K562 (cell line): ENCODE measurements around the gene PPIL1. TPM values are rescaled to one million over a fixed set of nuclear protein-coding genes. Genes with fewer than 3 reads are reported as not detected.

ENCODE experiments used
- ATF7 ChIP-seq: fragments of 450-650 bp; IDR thresholded peaks from 2 replicates; pipeline ENCODE4 v1.7.1; 2014; ENCODE audit warnings: mild to moderate bottlenecking, moderate library complexity
- CAMTA2 ChIP-seq: fragments of 250-450 bp; sonication (Bioruptor Pico); conservative IDR thresholded peaks from 2 replicates; pipeline ENCODE4 v1.5.1; 2022
- CBX3 ChIP-seq, 2 experiments: IDR thresholded peaks; 1 replicate in 1 of 2; 2 replicates in 1 of 2; pipeline ENCODE4 v1.6.1; 2012; ENCODE audit warnings: inconsistent platforms in 2 of 2, low read length in 2 of 2, borderline replicate concordance in 1 of 2, control low read depth in 1 of 2
- ELF2 ChIP-seq: fragments of 250-450 bp; sonication (Bioruptor Pico); IDR thresholded peaks from 2 replicates; pipeline ENCODE4 v1.5.0; 2021; ENCODE audit warnings: mild to moderate bottlenecking
- ESRRB ChIP-seq: fragments of 250-450 bp; sonication (Bioruptor Pico); IDR thresholded peaks from 2 replicates; pipeline ENCODE4 v1.5.0; 2020; ENCODE audit warnings: mild to moderate bottlenecking, moderate library complexity, borderline replicate concordance
- FIP1L1 ChIP-seq: fragments of 200-400 bp; formaldehyde crosslinking; IDR thresholded peaks from 2 replicates; pipeline ENCODE4 v1.6.1; 2018; ENCODE audit warnings: mild to moderate bottlenecking, low read depth, low read length; ENCODE audit not compliant: poor library complexity, severe bottlenecking
- FOSL1 ChIP-seq: fragments of 200-800 bp; sonication (Bioruptor generic); conservative IDR thresholded peaks from 2 replicates; pipeline ENCODE4 v1.6.1; 2016; ENCODE audit warnings: missing genetic modification characterization, missing compliant biosample characterization
- FOXK1 ChIP-seq: sonication (generic); formaldehyde crosslinking; IDR thresholded peaks from 2 replicates; pipeline ENCODE4 v1.8.0; 2022; ENCODE audit warnings: missing genetic modification reagents, mild to moderate bottlenecking, borderline replicate concordance
- FUS ChIP-seq: fragments of 200-400 bp; formaldehyde crosslinking; optimal IDR thresholded peaks from 2 replicates; pipeline ENCODE3; 2017; ENCODE audit warnings: low read depth, low read length
- HMBOX1 ChIP-seq: sonication (generic); IDR thresholded peaks from 2 replicates; pipeline ENCODE4 v1.6.1; 2016
- KAT7 ChIP-seq: sonication (generic); formaldehyde crosslinking; IDR thresholded peaks from 2 replicates; pipeline ENCODE4 v1.8.0; 2022; ENCODE audit warnings: missing genetic modification reagents, mild to moderate bottlenecking, borderline replicate concordance
- KDM5B ChIP-seq: fragments of 200-600 bp; sonication (generic); IDR thresholded peaks from 2 replicates; pipeline ENCODE4 v1.6.1; 2012; ENCODE audit warnings: low read depth, mild to moderate bottlenecking, moderate library complexity, low read length, control low read depth, inconsistent platforms; ENCODE audit not compliant: insufficient replicate concordance
- KLF10 ChIP-seq: fragments of 250-450 bp; sonication (Bioruptor Pico); IDR thresholded peaks from 2 replicates; pipeline ENCODE4 v1.6.1; 2021; ENCODE audit warnings: matching md5 sums
- KLF13 ChIP-seq: fragments of 450-650 bp; IDR thresholded peaks from 2 replicates; pipeline ENCODE4 v1.6.1; 2016; ENCODE audit warnings: missing genetic modification characterization, low read depth, mild to moderate bottlenecking, missing compliant biosample characterization, moderate library complexity, borderline replicate concordance
- MAFF ChIP-seq: IDR thresholded peaks from 2 replicates; pipeline ENCODE4 v1.6.1; 2012; ENCODE audit warnings: low read length, improper control_type of control experiment
- MYC ChIP-seq, 2 experiments: fragments of 250-450 bp in 1 of 2; sonication (Bioruptor Pico) in 1 of 2; IDR thresholded peaks; 2 replicates each; pipeline versions ENCODE4 v1.5.1 to v1.6.1; 2012 to 2021; ENCODE audit warnings: low read depth in 2 of 2, borderline replicate concordance in 1 of 2, improper control_type of control experiment in 1 of 2, low read length in 1 of 2, mild to moderate bottlenecking in 1 of 2, moderate library complexity in 1 of 2
- NONO ChIP-seq, 2 experiments: fragments of 200-400 bp in 1 of 2; fragments of 450-650 bp in 1 of 2; formaldehyde crosslinking in 1 of 2; IDR thresholded peaks; 2 replicates each; pipeline ENCODE4 v1.6.1; 2017; ENCODE audit warnings: low read depth in 2 of 2, mild to moderate bottlenecking in 2 of 2, moderate library complexity in 2 of 2, low read length in 1 of 2
- ZNF133 ChIP-seq: fragments of 250-450 bp; sonication (Bioruptor Pico); IDR thresholded peaks from 2 replicates; pipeline ENCODE4 v1.4.0; 2020; ENCODE audit warnings: mild to moderate bottlenecking
- ZNF197 ChIP-seq: fragments of 200-800 bp; sonication (Bioruptor generic); IDR thresholded peaks from 2 replicates; pipeline ENCODE4 v1.6.1; 2016; ENCODE audit warnings: low read depth, missing genetic modification characterization, missing compliant biosample characterization
- ZNF224 ChIP-seq: sonication (generic); formaldehyde crosslinking; IDR thresholded peaks from 2 replicates; pipeline ENCODE4 v1.8.0; 2022; ENCODE audit warnings: mild to moderate bottlenecking, missing genetic modification reagents
- polyA plus RNA-seq, 8 experiments: library from polyadenylated mRNA; depleted of rRNA in 4 of 8; stranded (reverse) in 5 of 8; unstranded in 3 of 8; fragments of >200 nt; fragmentation: Nextera tagmentation in 2 of 8; fragmentation: Illumina TruSeq in 1 of 8; extraction: Ambion mirVana in 2 of 8; extraction: Trizol in 1 of 8; gene quantifications; 2 replicates each; pipeline versions ENCODE4 v1.2.1 to v1.2.3, GENCODE V29; 2011 to 2014; ENCODE audit warnings: inconsistent platforms in 1 of 8, missing spikeins in 1 of 8
- total RNA-seq, 7 experiments: library from RNA; depleted of rRNA in 6 of 7; stranded (reverse); fragments of >200 nt in 6 of 7; fragmentation: Illumina TruSeq in 2 of 7; extraction: Trizol in 2 of 7; gene quantifications; 2 replicates each; pipeline versions ENCODE4 v1.2.1 to v1.2.3, GENCODE V29; 2011 to 2021; ENCODE audit warnings: low replicate concordance in 1 of 7
- TF ChIP-seq, protein P1 (sequence below): fragments of 200-800 bp; sonication (Bioruptor generic); IDR thresholded peaks from 2 replicates; pipeline ENCODE4 v1.6.1; 2017; ENCODE audit warnings: missing genetic modification characterization, missing compliant biosample characterization
- TF ChIP-seq, protein P2 (sequence below): fragments of 200-800 bp; sonication (Bioruptor generic); IDR thresholded peaks from 2 replicates; pipeline ENCODE4 v1.6.1; 2017; ENCODE audit warnings: missing genetic modification characterization, missing compliant biosample characterization

Gene PPIL1
- total and polyA plus RNA-seq, 9 of the 15 experiments (the other 6 are each of a cell fraction or from before 2014, with no cell fraction given), result 65.8 to 205 (median 130) TPM

- TF ChIP-seq, protein P1, sequence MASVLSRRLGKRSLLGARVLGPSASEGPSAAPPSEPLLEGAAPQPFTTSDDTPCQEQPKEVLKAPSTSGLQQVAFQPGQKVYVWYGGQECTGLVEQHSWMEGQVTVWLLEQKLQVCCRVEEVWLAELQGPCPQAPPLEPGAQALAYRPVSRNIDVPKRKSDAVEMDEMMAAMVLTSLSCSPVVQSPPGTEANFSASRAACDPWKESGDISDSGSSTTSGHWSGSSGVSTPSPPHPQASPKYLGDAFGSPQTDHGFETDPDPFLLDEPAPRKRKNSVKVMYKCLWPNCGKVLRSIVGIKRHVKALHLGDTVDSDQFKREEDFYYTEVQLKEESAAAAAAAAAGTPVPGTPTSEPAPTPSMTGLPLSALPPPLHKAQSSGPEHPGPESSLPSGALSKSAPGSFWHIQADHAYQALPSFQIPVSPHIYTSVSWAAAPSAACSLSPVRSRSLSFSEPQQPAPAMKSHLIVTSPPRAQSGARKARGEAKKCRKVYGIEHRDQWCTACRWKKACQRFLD (CRISPR knock-in tag), result peak; percentile 94
- TF ChIP-seq, protein P2, sequence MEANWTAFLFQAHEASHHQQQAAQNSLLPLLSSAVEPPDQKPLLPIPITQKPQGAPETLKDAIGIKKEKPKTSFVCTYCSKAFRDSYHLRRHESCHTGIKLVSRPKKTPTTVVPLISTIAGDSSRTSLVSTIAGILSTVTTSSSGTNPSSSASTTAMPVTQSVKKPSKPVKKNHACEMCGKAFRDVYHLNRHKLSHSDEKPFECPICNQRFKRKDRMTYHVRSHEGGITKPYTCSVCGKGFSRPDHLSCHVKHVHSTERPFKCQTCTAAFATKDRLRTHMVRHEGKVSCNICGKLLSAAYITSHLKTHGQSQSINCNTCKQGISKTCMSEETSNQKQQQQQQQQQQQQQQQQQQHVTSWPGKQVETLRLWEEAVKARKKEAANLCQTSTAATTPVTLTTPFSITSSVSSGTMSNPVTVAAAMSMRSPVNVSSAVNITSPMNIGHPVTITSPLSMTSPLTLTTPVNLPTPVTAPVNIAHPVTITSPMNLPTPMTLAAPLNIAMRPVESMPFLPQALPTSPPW (CRISPR knock-in tag), result peak; percentile 95
- TF ChIP-seq KLF13 (tag) (peak; percentile 58; the same call in 1 of the 2 replicates), ZNF197 (peak; percentile 5; the same call in 1 of the 2 replicates), MYC (IDR thresholded peaks at IDR 0.05; ENCODE audit: low read depth, low read length) (peak; percentile 91), MYC (CRISPR knock-in tag; IDR thresholded peaks at IDR 0.05; ENCODE audit: borderline replicate concordance, low read depth) (no peak), NONO (IDR thresholded peaks at IDR 0.05; ENCODE audit: low read depth in 2 of 2, low read length in 1 of 2) (no peak), CBX3 (IDR thresholded peaks at IDR 0.05; ENCODE audit: borderline replicate concordance in 1 of 2, low read length in 2 of 2) (peak in 1 of 2 experiments; percentile 39; a peak in 1 of 3 replicates), ESRRB (CRISPR knock-in tag) (no peak), ELF2 (CRISPR knock-in tag) (peak; percentile 99), KDM5B (peak; percentile 63), CAMTA2 (no peak), FOXK1 (CRISPR knock-in tag) (0 out of 2 replicates have a peak, but pooled peaks have one; percentile 29), HMBOX1 (peak; percentile 74; the same call in 1 of the 2 replicates), ATF7 (peak; percentile 91), FOSL1 (tag) (peak; percentile 55; the same call in 1 of the 2 replicates), MAFF (peak; percentile 82), FUS (no peak), KLF10 (CRISPR knock-in tag) (no peak), ZNF133 (CRISPR knock-in tag) (no peak), ZNF224 (CRISPR knock-in tag) (no peak), KAT7 (CRISPR knock-in tag) (no peak; the same call in 1 of the 2 replicates), FIP1L1 (peak; percentile 42)
These were observed 11.1 kb upstream of the PPIL1 start, which contains the start of gene C6orf89 (continued) for GRCh38 chr6:36885461-36886401.
